Activated effector memory CD4-positive, alpha-beta T cell treated with anti-CD3 and anti-CD28 coated beads, Interleukin-2, amount 50 U/mL, for 16 hours (primary cell): ENCODE results near the gene CSNK1G1.
A peak's percentile ranks its signal among the peaks of the same experiment; 100 is the strongest.

Experiments used
- DNase-seq: peaks from one replicate; pipeline ENCODE4 v3.0.0-alpha.2; 2020

CSNK1G1 gene

GRCh38 chr15:64149893-64150578, 205.9 kb downstream of the CSNK1G1 start:
- peak; percentile 56 for DNase-seq

GRCh38 chr15:64149424-64149823, 206.5 kb downstream of the CSNK1G1 start:
- peak; percentile 60 for DNase-seq

GRCh38 chr15:64148581-64148980, 207.4 kb downstream of the CSNK1G1 start:
- no peak for DNase-seq

- DNase-seq = no peak
These were observed 207.8 kb downstream of the CSNK1G1 start for GRCh38 chr15:64148168-64148567.

GRCh38 chr15:64146885-64147681, 208.9 kb downstream of the CSNK1G1 start:
- no peak for DNase-seq

GRCh38 chr15:64146520-64146884, 209.5 kb downstream of the CSNK1G1 start:
- DNase-seq = no peak

- DNase-seq = no peak
These were observed 209.9 kb downstream of the CSNK1G1 start for GRCh38 chr15:64146041-64146440.

GRCh38 chr15:64144565-64145281, 211.2 kb downstream of the CSNK1G1 start:
- no peak for DNase-seq

- DNase-seq = peak; percentile 55
These were observed 211.8 kb downstream of the CSNK1G1 start for GRCh38 chr15:64144192-64144564.

GRCh38 chr15:64143276-64143675, 212.7 kb downstream of the CSNK1G1 start:
- no peak for DNase-seq

GRCh38 chr15:64141798-64142512, 214.0 kb downstream of the CSNK1G1 start:
- DNase-seq = no peak

- peak; percentile 59 for DNase-seq
These were observed 217.5 kb downstream of the CSNK1G1 start for GRCh38 chr15:64138331-64138941.

- no peak for DNase-seq
These were observed 218.6 kb downstream of the CSNK1G1 start for GRCh38 chr15:64137226-64137833.

GRCh38 chr15:64136347-64136746, 219.6 kb downstream of the CSNK1G1 start:
- no peak for DNase-seq

- DNase-seq = no peak
These were observed 221.6 kb downstream of the CSNK1G1 start for GRCh38 chr15:64134345-64134829.

GRCh38 chr15:64133623-64134344, 222.2 kb downstream of the CSNK1G1 start:
- DNase-seq = no peak

GRCh38 chr15:64132217-64132616, 223.8 kb downstream of the CSNK1G1 start:
- no peak for DNase-seq

GRCh38 chr15:64131547-64131946, 224.4 kb downstream of the CSNK1G1 start:
- no peak for DNase-seq

- DNase-seq = no peak
These were observed 225.8 kb downstream of the CSNK1G1 start for GRCh38 chr15:64130159-64130558.

GRCh38 chr15:64127521-64128270, 228.3 kb downstream of the CSNK1G1 start:
- DNase-seq = no peak

- no peak for DNase-seq
These were observed 230.0 kb downstream of the CSNK1G1 start for GRCh38 chr15:64125978-64126377.
